Measurements from ENCODE around the gene ASCL5.

The ASCL5 gene

GRCh38 chr1:201137579-201138310, 10.8 kb upstream of the ASCL5 start:
- Histone ChIP-seq H3K4me1 (no peaks in the 10 kb centered on the region), H2AFZ (no peak overlapping the region), H3K9me3 (ENCODE audit: control insufficient read depth, low read length) (no peaks in the 10 kb centered on the region), H3K27me3 (ENCODE audit: control insufficient read depth, insufficient read depth, low read length) (no peaks in the 10 kb centered on the region), H3K4me3 (ENCODE audit: low read depth, low read length) (no peak overlapping the region), H3K36me3 (ENCODE audit: control insufficient read depth, insufficient read depth, low read length) (no peaks in the 10 kb centered on the region), H3K4me2 (ENCODE audit: low read length) (no peak overlapping the region), H3K9ac (no peak overlapping the region), H3K27ac (no peak overlapping the region), H3K79me2 (no peaks in the 10 kb centered on the region)
- TF ChIP-seq CTCF (IDR thresholded peaks at IDR 0.05): no peak

GRCh38 chr1:201137024-201137392, 10.0 kb upstream of the ASCL5 start:
- Histone ChIP-seq H3K4me1 (no peaks in the 10 kb centered on the region), H3K9ac (no peak overlapping the region), H3K36me3 (ENCODE audit: control insufficient read depth, insufficient read depth, low read length) (no peaks in the 10 kb centered on the region), H3K4me2 (ENCODE audit: low read length) (no peak overlapping the region), H2AFZ (no peak overlapping the region), H3K4me3 (ENCODE audit: low read depth, low read length) (no peak overlapping the region), H3K9me3 (ENCODE audit: control insufficient read depth, low read length) (no peaks in the 10 kb centered on the region), H3K27ac (no peak overlapping the region), H3K79me2 (no peaks in the 10 kb centered on the region), H3K27me3 (ENCODE audit: control insufficient read depth, insufficient read depth, low read length) (no peaks in the 10 kb centered on the region)
- no peak for TF ChIP-seq CTCF (IDR thresholded peaks at IDR 0.05)

GRCh38 chr1:201136355-201137023, 9.5 kb upstream of the ASCL5 start:
- H3K9ac ChIP-seq: no peak overlapping the region
- no peaks in the 10 kb centered on the region for H3K27me3 ChIP-seq (ENCODE audit: control insufficient read depth, insufficient read depth, low read length)
- H3K36me3 ChIP-seq (ENCODE audit: control insufficient read depth, insufficient read depth, low read length): no peaks in the 10 kb centered on the region
- H3K79me2 ChIP-seq: no peaks in the 10 kb centered on the region
- H3K9me3 ChIP-seq (ENCODE audit: control insufficient read depth, low read length): no peaks in the 10 kb centered on the region
- H3K4me2 ChIP-seq (ENCODE audit: low read length): no peak overlapping the region
- no peak overlapping the region for H3K27ac ChIP-seq
- no peaks in the 10 kb centered on the region for H3K4me1 ChIP-seq
- TF ChIP-seq CTCF (IDR thresholded peaks at IDR 0.05): no peak
- no peak overlapping the region for H3K4me3 ChIP-seq (ENCODE audit: low read depth, low read length)
- H2AFZ ChIP-seq: no peak overlapping the region

GRCh38 chr1:201134405-201134804, 7.4 kb upstream of the ASCL5 start:
- Histone ChIP-seq H3K27me3 (ENCODE audit: control insufficient read depth, insufficient read depth, low read length) (no peaks in the 10 kb centered on the region), H3K4me2 (ENCODE audit: low read length) (no peak overlapping the region), H3K9me3 (ENCODE audit: control insufficient read depth, low read length) (no peaks in the 10 kb centered on the region), H3K4me1 (no peaks in the 10 kb centered on the region), H3K4me3 (ENCODE audit: low read depth, low read length) (no peak overlapping the region), H3K79me2 (no peaks in the 10 kb centered on the region), H3K36me3 (ENCODE audit: control insufficient read depth, insufficient read depth, low read length) (no peaks in the 10 kb centered on the region), H2AFZ (no peak overlapping the region), H3K9ac (no peak overlapping the region), H3K27ac (no peak overlapping the region)
- no peak for TF ChIP-seq CTCF (IDR thresholded peaks at IDR 0.05)

- no peaks in the 10 kb centered on the region for H3K9me3 ChIP-seq (ENCODE audit: control insufficient read depth, low read length)
- no peak overlapping the region for H2AFZ ChIP-seq
- no peak overlapping the region for H3K9ac ChIP-seq
- no peak overlapping the region for H3K4me2 ChIP-seq (ENCODE audit: low read length)
- no peak overlapping the region for H3K27ac ChIP-seq
- no peaks in the 10 kb centered on the region for H3K27me3 ChIP-seq (ENCODE audit: control insufficient read depth, insufficient read depth, low read length)
- TF ChIP-seq CTCF (IDR thresholded peaks at IDR 0.05): no peak
- H3K79me2 ChIP-seq: no peaks in the 10 kb centered on the region
- H3K36me3 ChIP-seq (ENCODE audit: control insufficient read depth, insufficient read depth, low read length): no peaks in the 10 kb centered on the region
- no peaks in the 10 kb centered on the region for H3K4me1 ChIP-seq
- H3K4me3 ChIP-seq (ENCODE audit: low read depth, low read length): no peak overlapping the region
Measured at GRCh38 chr1:201131398-201131797, 4.4 kb upstream of the ASCL5 start.

All from parathyroid adenoma (tissue), 2 donors.